Suppressor macrophage (primary cell): Measurements from ENCODE around the gene NR1I2.

Experiments
- DNase-seq, 4 experiments: peaks; one replicate each; pipeline ENCODE4 v3.0.0-alpha.2; 2020 to 2022

Gene NR1I2

GRCh38 chr3:119779731-119780383 lies 2.0 kb upstream of the NR1I2 start:
- no peak for DNase-seq

- DNase-seq, result no peak
These were observed 559 bp downstream of the NR1I2 start for GRCh38 chr3:119782460-119782859.

DNA sequence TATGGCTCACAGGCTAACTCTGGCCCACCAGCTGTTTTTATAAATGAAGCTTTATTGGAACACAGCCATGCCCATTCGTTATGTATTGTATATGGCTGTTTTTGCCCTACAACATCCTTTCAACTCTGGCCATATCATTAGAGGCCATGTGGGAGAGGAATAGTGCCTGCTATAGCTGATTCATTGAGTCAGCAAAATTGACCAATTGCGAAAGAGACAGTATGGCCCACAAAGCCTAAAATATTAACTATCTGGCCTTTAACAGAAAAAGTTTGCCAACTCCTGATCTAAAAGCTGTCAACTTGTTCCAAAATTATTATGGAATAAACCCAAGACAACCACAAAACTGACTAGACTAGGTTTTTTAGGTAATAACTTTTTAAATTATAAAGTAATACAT lies 1.4 kb downstream of the NR1I2 start:
- DNase-seq, result no peak

- peak in 3 of 4 experiments; percentile 29 to 60 (median 52) for DNase-seq
These were observed 2.0 kb downstream of the NR1I2 start for GRCh38 chr3:119783883-119784282.

DNA sequence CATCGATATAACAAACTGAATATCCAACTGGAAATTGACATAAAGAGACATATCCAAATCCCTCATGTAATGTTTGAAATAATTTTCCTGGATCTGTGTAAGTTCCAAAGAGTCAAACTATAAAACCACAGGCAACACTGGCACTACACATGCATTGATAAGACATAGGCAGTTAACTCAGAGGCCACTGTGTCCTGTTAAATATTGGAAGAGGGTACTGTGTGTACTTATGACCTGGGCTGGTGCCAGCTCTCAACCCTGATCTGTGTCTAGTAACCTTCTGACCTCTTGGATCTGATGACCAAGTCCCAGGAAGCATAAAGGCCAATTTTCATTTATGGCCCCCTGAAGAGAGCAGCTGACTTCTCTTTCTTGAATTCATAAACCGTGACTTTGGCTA lies 4.5 kb downstream of the NR1I2 start:
- DNase-seq, result no peak

DNA sequence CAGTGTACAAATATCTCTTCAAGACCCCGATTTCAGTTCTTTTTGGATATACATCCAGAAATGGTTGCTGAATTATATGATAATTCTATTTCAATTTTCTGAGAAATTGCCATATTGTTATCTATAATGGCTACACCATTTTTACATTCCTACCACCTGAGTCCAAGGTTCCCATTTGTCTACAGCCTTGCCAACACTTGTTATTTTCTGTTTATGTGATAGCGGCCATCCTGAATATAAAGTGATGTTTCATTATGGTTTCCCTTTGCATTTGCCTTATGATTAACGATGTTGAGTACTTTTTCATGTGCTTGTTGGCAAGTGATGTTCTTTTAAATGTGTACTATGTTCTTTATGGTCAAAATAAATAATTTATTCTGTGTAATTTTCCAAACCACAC lies 8.5 kb downstream of the NR1I2 start:
- DNase-seq, result no peak

DNA sequence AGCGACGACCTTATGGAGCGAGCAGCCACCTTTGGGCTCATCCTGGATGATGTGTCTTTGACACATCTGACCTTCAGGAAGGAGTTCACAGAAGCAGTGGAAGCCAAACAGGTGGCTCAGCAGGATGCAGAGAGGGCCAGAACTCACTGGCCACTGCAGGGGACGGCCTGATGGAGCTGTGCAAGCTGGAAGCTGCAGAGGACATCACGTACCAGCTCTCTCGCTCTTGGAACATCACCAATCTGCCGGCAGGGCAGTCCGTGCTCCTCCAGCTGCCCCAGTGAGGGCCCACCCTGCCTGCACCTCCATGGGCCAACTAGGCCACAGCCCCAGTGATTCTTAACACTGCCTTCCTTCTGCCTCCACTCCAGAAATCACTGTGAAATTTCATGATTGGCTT lies 10.4 kb downstream of the NR1I2 start:
- DNase-seq, result no peak

DNA sequence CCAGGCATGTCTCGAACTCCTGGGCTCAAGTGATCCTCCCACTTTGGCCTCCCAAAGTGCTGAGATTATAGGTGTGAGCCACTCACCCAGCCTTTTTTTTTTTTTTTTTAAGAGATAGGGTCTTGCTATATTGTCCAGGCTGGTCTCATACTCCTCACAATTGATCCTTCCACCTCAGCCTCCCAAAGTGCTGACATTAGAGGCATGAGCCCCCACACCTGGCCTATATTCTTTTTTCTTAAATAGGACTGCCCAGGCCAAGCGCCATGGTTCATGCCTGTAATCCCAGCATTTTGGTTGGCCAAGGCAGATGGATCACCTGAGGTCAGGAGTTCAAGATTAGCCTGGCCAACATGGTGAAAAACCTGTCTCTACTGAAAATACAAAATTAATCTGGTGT lies 12.5 kb downstream of the NR1I2 start:
- no peak for DNase-seq

DNA sequence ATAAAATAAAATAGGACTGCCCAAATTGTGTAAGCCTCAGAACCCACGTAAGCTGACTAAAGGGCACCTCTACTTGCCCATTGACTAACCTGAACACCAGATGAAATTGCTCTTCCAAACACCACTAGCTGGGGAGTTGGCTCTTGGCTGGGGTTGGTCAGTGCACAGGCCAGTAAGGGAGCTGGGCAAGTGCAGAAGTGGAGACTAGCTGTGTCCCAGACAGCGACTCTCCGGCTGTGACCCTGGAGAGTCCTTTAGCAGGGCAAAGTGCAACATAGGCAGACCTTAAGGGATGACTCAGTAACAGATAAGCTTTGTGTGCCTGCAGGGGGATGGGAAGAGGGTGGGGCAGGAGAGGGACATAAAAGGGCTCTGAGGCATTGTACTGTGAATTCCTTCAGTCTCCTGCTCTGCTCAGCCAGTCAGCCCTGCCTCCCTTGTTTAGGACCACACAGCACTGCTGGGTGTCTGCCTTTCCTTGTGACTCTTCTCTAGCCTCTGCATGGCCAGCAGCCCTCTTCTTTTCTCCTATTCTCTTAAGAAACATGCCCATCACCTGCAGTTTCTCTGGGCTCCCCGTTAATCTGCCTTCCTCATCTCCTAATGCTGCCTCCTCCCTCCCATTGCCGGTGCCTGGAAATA lies 13.2 kb downstream of the NR1I2 start:
- no peak for DNase-seq

- DNase-seq, result no peak
These were observed 13.9 kb downstream of the NR1I2 start for GRCh38 chr3:119795849-119796248.

DNA sequence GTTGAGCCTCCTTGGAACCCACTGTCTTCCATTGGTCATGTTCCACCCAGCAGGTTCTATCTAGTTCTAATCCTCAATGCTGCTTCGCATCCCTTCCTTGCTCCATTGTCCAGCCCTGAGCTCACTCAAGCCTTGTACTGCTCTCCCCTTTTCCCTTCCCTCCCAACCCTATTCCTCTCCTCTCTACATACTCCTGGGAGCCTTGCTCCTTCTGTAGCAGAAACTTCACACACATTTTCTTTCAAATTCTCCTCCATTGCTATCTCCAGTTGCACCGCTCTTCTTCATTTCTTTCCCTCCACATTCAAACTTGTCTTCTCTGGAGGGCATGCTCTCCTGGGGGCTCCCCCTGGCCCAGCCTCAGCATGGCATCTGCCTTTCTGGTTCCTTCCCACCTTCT lies 14.5 kb downstream of the NR1I2 start:
- DNase-seq, result no peak

GRCh38 chr3:119796785-119797184 lies 14.9 kb downstream of the NR1I2 start:
- no peak for DNase-seq

- DNase-seq, result no peak
These were observed 18.9 kb downstream of the NR1I2 start for GRCh38 chr3:119800844-119801243.

GRCh38 chr3:119808244-119808643 lies 26.3 kb downstream of the NR1I2 start:
- DNase-seq, result no peak

- no peak for DNase-seq
These were observed 26.9 kb downstream of the NR1I2 start for GRCh38 chr3:119808843-119809242.

DNA sequence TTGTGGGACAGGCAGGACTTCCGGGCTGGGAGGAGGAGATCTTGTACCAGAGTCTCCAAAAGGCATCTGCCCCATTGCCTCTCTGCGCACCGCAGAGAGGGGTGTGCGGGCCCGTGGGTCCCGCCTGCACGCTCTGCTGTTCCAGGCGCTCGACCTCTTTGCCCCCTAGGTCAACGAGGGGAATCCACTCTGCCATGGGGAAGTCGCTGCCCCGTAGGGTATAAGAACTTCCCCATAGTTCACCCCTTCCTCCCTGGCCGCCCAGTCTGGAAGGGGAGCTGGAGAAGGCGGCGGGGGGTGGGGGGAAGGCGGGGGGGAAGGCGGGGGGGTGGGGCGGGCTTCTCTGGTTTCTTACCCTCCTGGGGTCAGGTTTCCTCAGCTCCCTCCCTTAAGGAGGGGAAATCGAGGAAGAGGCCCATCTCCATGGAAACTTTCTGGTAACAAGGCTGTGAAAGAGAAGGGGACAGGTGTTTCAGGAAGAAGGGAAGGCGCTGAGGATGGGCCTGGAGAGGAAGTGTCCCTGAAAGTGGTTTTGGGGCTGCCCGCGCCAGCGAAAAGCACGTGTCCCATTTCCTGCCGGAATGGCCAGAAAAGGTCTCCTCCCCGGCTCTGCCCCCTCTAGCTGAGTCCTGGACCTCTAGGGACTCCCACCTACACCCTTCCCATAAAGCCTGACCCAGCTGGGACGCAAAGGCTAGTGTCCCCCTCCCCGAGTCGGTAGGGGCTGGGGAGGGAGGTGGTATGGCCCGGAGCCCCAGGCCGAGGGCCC lies 27.5 kb downstream of the NR1I2 start:
- DNase-seq, result peak in 3 of 4 experiments; percentile 38 to 41 (median 39)

GRCh38 chr3:119810018-119810435 lies 28.1 kb downstream of the NR1I2 start:
- DNase-seq, result peak; percentile 38 to 72 (median 54)

DNA sequence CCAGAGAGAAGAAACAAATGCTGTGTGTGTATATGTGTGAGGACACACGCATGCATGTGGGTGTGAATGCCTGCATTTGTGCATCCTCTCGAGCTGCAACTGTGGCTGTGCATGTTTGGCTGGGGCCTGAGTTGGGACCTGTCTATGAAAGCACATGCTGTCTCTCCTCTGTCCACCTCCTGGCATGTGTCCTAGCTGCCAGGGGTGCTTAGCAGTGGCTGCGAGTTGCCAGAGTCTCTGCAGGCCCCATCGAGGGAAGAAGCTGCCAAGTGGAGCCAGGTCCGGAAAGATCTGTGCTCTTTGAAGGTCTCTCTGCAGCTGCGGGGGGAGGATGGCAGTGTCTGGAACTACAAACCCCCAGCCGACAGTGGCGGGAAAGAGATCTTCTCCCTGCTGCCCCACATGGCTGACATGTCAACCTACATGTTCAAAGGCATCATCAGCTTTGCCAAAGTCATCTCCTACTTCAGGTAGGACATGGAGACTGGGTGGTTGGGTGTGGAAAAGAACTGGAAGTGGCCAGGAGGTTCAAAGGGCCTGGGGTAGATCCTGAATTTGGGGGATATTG lies 30.7 kb downstream of the NR1I2 start:
- DNase-seq, result no peak

GRCh38 chr3:119815716-119816115 lies 33.8 kb downstream of the NR1I2 start:
- no peak for DNase-seq

GRCh38 chr3:119817071-119817470 lies 35.2 kb downstream of the NR1I2 start:
- no peak for DNase-seq

DNA sequence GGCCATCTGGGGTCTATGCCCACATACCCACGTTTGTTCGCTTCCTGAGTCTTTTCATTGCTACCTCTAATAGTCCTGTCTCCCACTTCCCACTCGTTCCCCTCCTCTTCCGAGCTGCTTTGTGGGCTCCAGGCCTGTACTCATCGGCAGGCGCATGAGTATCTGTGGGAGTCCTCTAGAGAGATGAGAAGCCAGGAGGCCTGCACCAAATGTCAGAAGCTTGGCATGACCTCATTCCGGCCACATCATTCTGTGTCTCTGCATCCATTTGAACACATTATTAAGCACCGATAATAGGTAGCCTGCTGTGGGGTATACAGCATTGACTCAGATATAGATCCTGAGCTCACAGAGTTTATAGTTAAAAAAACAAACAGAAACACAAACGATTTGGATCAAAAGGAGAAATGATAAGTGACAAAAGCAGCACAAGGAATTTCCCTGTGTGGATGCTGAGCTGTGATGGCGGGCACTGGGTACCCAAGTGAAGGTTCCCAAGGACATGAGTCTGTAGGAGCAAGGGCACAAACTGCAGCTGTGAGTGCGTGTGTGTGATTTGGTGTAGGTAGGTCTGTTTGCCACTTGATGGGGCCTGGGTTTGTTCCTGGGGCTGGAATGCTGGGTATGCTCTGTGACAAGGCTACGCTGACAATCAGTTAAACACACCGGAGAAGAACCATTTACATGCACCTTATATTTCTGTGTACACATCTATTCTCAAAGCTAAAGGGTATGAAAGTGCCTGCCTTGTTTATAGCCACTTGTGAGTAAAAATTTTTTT lies 35.9 kb downstream of the NR1I2 start:
- no peak for DNase-seq

DNA sequence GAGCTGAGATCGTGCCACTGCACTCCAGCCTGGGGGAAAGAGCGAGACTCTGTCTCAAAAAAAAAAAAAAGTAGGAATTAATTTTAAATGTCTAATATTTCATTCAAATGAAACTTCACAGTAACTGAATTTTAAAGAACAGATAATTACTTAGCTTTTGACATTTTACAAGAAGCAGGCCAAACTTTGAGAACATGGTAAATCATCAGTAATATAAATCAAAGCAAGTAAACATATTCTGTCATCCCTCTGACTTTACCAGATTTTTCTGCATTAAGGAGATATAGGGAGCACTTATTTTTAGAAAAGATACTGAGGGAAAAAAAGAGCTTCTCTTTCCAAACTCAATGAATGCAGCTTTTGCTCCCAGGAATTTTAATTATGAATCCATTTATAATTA lies 37.0 kb downstream of the NR1I2 start:
- DNase-seq, result no peak

DNA sequence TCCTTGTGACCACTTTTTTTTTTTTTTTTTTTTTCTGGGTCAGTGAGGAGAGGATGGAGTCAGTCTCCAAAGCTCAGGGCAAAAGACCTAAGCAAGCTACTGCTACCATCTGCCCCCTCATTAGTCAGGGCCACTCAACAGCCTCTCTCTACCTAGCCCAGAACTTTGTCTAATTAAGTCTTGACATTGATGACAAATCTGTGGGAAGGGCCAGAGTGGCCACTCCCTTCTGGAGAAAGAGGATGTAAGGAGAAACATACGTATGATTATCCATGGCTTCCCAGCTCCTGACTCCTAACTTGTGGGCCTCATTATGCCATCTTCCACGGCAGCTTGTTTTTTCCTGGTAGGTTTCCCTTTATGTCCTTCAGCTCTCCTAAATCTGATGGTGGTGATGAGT lies 37.9 kb downstream of the NR1I2 start:
- DNase-seq, result peak in 1 of 4 experiments; percentile 12
